DMS153 treated with DMSO at 0.1 percent for 48 hours (cell line): Measurements from ENCODE around the gene POMT2.
A peak's percentile ranks its signal among the peaks of the same experiment; 100 is the strongest.
"Not testable (repeated sequence)": the region's sequence is repeated elsewhere in the genome, so short reads cannot be mapped to it uniquely, and the experiment has no call there.

Experiments used
- DNase-seq: peaks from one replicate; lab custom pipeline; 2025; ENCODE audit not compliant: unreplicated experiment; lab: John Stamatoyannopoulos, UW

Gene POMT2

GRCh38 chr14:77320238-77320935 is at the start of gene POMT2:
Gene POMT2, minus strand, starts transcription at chr14:77320883. Its CDS starts 202 bp downstream, at chr14:77320681.
- DNase-seq: peak; percentile 85

DNA sequence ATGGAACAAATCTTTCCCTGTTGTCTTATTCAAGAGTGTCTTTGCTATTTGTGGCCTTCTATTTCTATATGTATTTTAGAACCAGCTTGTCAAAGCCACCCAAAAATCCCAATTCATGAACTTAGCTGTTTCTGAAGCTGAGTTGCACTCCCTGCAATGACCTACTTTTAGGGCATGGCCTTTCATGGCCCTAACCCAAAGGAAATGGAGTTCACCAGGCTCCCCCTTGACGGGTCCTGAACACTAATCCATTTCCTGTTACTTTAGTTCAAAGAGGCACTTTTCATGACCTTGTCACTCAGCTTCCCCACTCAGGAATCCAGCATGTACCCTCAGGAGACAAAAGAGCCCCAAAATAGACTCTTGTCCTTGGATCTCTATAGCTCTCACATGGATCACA is 48.6 kb upstream of the POMT2 start:
- no peak for DNase-seq

GRCh38 chr14:77364146-77364545 is 43.5 kb upstream of the POMT2 start:
- DNase-seq: no peak

DNA sequence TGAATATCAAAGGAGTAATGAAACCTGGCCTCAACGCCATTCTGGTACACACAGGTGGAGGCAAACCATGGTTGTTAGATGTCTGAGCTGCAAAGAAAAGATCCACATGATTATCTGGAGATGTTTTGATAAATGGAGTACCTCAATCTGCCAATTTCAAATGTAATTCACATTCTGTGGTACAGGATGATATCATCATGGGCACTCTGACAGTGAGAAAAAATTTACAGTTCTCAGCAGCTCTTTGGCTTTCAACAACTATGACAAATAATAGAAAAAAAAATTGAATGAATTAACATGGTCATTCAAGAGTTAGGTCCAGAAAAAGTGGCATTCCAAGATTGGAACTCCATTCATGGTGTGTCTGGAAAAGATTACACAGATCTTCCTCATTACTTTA is 38.9 kb upstream of the POMT2 start:
- DNase-seq: no peak

- DNase-seq: no peak
Measured at GRCh38 chr14:77356899-77357298, 36.2 kb upstream of the POMT2 start.

DNA sequence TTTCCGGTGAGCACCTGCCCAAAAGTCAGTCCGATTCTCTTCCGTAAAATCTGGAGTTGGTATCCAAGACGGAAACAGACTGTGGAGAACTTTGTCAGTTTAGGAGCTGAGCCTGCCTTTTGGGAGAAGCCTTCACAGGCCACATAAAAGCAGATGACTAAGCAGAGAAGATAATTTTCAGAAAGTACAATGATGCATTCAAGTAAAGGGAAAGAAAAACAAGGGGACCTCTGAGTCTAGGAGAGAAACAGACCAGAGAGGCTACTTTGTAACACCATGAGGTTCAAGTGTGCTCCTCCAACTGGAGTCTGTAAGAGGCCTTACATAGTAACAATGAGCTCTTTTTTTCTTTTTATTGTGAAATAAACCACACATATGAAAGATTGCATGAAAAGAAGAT is 35.1 kb upstream of the POMT2 start:
- no peak for DNase-seq

- DNase-seq: no peak
Measured at GRCh38 chr14:77353469-77354141, 32.9 kb upstream of the POMT2 start.

DNA sequence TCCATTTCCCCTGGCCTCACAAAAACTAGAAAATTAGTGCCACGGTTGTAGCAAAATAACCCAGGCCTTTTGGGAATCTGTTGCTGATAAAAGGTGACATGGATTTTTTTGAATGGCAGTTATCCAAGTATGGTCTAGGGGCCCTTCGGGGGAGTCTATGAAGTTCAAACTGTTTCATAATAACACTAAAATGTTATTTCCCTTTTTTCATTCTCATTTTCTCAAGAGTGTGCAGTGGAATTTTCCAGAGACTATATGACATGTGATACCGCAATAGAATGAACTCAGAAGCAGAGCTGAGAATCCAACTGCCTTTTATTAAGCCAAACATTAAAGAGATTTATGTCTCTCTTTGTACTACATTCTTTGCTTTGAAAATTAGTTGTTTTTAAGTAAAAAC is 27.1 kb upstream of the POMT2 start:
- DNase-seq: no peak

GRCh38 chr14:77346495-77346894 is 25.8 kb upstream of the POMT2 start:
- no peak for DNase-seq

DNA sequence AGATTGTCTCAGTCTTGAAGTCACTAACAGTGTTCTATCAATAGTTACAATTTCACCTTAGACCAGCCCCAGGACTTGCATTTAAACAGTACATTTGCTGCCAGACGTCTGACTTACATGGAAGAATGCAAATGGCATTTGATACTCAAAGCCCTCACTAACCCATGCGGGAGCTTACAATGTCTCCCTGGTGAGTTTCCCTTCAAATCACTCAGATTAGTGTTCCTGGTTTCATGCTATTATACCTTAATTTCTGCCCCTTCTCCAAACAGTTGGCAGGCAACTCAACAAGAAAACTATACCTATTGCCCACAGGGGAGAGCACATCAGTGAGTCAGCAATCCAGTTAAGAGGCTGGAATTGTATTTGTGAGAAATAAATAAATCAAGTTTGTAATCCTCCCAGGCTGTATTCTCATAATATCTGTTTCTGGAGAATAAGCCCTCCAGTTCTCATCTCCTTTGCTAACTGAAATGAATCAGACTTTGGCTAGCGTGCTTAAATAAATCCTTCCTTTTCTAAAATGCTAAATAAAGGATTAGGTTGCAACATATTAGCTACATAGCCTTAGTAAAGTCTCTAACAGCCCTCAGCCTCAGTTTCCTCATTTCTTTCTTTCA is 23.8 kb upstream of the POMT2 start:
- no peak for DNase-seq

DNA sequence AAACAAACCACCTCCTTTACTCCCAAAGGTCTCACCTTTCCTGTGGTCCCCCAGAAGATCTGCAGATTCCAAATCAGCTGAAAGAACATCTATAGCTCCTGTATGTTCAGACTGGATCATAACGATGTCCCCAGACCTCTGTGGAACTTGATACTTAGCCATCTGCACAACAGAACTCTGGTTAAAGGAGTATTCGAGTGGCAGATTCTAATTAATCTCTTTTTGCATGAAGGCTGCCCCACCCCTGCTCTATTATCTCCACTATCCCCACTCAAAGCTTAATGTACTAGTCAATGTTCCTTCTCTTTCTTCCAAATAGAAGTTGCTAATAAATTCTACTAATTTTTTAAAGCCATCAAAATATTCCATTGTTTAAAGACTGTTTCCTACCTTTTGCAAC is 23.0 kb upstream of the POMT2 start:
- DNase-seq: no peak

GRCh38 chr14:77342726-77343397 is 22.2 kb upstream of the POMT2 start:
- DNase-seq: no peak

- DNase-seq: no peak
Measured at GRCh38 chr14:77340389-77340788, 19.7 kb upstream of the POMT2 start.

- no peak for DNase-seq
Measured at GRCh38 chr14:77339407-77339806, 18.7 kb upstream of the POMT2 start.

DNA sequence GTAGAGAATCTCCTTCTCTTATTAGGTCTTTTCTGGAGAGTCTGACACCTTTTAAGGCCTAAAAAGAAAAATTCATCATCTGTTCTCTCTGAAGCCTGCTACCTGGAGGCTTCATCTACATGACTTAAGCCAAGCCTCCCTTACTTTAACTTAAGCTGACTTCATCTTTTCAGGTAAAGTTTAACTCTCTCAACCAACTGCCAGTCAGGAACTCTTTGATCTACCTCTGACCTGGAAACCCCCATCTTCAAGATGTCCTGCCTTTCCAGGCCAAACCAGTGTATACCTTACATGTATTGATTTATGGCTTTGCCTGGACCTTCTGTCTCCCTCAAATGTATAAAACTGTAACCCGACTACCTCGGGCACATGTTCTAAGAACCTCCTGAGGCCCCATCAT is 17.6 kb upstream of the POMT2 start:
- DNase-seq: no peak

- DNase-seq: no peak
Measured at GRCh38 chr14:77337880-77338279, 17.2 kb upstream of the POMT2 start.

DNA sequence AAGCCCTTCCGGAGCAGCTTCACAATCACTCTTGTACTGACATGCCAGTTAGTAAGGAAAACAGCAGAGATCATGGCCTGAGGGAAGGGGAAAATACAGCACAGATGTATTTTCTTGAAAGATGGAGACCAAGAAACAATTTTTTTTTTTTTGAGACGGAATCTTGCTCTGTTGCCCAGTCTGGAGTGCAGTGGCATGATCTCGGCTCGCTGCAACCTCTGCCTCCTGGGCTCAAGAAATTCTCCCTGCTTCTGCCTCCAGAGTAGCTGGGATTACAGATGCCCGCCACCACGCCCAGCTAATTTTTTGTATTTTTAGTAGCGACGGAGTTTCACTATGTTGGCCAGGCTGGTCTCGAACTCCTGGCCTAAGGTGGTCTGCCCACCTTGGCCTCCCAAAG is 16.6 kb upstream of the POMT2 start:
- not testable (repeated sequence) for DNase-seq

DNA sequence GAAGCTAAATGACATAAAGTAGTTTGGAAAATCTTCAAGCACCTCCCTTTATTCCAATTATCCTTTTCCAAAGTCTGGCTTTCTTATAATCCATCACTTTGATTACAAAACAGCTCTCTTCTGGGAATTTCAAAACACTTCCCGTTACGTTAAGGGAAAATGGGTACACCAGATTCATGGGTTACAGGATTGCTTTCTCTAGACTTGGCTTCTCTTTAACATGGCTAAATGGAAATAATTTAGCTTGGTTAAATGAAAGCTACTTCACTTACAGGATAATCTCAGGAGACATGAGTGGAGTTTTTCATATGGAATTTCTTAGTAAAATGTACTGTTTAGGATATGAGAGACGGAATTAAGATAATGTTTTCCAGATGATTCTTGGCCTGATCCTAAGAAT is 14.9 kb upstream of the POMT2 start:
- no peak for DNase-seq

- no peak for DNase-seq
Measured at GRCh38 chr14:77329872-77330271, 9.2 kb upstream of the POMT2 start.

- DNase-seq: no peak
Measured at GRCh38 chr14:77327111-77327510, 6.4 kb upstream of the POMT2 start.

GRCh38 chr14:77325746-77326094 is 5.0 kb upstream of the POMT2 start:
- no peak for DNase-seq
